GM10847 (cell line): ENCODE measurements around the gene FGF10.

Experiments
- POLR2A ChIP-seq: IDR thresholded peaks from 2 replicates; pipeline ENCODE4 v1.6.1; 2011; ENCODE audit not compliant: insufficient read length; ENCODE audit errors: extremely low read depth

FGF10 gene

GRCh38 chr5:44365345-44365744, 23.9 kb downstream of the FGF10 start:
- TF ChIP-seq POLR2A: no peak

DNA sequence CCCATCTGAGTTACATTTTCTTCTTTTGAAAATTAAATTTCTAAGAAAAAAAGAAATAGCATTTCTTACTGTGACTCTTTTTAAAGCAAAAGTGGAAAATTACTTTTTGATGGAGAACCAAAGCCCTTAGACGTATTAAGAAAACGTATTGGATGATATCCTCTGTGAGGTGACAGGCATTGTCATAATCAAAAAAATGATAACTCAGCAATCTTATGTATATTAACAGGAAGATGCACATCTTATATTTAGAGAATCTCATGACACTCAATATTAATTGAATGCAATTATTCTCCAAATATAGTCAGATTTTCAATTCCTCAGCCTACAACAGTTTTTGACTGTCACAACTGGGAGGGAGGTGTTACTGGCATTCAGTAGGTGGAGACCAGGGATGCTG, 25.1 kb downstream of the FGF10 start:
- no peak for TF ChIP-seq POLR2A

GRCh38 chr5:44361342-44362001, 27.7 kb downstream of the FGF10 start:
- TF ChIP-seq POLR2A: no peak

DNA sequence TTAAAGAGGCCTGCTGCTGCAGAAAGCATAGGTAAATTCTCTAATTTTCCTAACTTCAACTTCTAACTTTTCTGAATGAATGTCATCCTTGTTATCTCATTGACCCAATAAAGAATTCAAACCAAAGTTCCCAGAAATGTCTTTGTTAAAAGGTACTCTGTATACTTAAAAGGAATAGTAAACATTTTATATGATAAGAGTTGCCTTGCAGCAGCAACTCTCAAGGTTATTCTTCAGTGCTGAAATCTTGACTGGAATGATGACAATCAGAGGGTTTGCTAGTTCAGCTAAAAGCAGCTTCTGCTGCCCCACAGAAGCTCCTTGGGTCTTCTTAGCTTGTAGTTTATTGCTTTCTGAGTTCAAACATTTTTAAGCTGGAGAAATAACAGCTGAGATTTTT, 28.3 kb downstream of the FGF10 start:
- TF ChIP-seq POLR2A: no peak

- TF ChIP-seq POLR2A: no peak
These were observed 30.8 kb downstream of the FGF10 start for GRCh38 chr5:44358421-44358820.

DNA sequence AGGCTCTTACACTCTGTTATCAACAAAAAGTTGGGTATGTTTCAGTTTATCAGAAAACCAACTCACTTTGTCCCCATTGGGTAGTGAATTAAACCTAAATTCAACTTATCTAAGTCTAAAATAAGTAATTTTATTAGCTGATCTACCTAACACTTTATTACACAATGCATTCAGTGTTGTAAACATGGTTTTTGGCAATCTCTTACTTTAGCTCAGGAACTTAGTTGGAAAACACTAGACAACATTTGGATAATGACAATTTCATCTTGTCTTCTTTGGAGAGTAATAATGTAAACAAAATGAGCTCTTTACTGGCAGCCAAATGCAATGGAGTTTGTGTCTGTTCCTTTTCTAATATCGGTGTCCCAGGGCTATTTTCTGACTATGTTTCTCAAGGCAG, 33.0 kb downstream of the FGF10 start:
- no peak for TF ChIP-seq POLR2A

- TF ChIP-seq POLR2A: no peak
These were observed 43.3 kb downstream of the FGF10 start for GRCh38 chr5:44345871-44346270.

- no peak for TF ChIP-seq POLR2A
These were observed 52.5 kb downstream of the FGF10 start for GRCh38 chr5:44336708-44337107.

GRCh38 chr5:44334622-44335021, 54.6 kb downstream of the FGF10 start:
- no peak for TF ChIP-seq POLR2A

- TF ChIP-seq POLR2A: no peak
These were observed 56.8 kb downstream of the FGF10 start for GRCh38 chr5:44332285-44332971.

DNA sequence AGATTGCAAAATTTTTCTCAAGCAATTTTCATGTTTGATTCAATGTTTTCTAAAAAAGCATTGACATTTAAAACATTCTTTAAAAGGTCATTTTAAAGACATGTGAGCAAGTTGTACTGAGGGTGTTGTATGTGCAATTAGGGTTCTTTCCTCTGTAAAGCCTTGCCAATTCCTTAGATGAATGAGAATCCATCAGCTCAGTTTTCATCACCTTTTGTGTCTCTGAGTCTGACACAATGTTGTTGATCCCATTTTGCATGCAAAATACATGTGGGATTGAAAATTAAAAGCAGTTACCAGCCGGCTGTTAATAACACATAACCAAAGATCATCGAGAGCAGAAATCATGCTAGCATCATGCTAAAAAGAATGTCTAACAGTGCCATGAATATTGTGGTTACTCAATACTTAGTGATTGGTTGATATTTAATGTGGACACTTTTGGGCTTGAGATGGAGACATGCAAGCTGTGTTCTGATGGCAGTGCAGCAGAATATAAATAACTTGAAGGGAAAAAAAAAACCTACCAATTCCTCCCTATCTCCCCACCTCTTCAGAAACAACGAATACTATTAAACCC, 57.7 kb downstream of the FGF10 start:
- no peak for TF ChIP-seq POLR2A

- TF ChIP-seq POLR2A: no peak
These were observed 59.5 kb downstream of the FGF10 start for GRCh38 chr5:44329716-44330115.

DNA sequence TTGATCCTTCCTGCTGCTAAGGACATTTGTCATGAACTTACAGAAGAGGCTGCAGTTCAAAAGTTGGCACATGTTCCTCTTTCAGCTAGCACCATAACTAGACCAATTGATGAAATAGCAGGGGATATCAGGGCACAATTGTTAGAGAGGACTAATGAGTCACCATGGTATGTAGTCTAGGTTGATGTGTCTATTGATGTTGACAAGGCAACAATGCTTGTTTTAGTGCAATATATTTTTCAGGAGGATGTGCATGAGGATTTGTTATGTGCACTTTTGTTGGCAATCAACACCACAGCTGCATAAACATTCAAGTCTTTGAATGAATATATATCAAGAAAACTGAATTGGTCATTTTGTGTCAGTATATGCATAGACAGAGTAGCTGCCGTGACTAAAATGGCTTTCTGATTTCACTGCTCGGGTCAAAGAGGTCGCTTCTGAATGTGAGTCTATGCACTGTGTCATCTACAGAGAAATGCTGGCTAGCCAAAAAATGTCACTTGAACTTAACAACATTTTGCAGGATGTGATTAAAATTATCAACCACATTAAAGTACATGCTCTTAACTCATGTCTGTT, 68.0 kb downstream of the FGF10 start:
- TF ChIP-seq POLR2A: no peak

DNA sequence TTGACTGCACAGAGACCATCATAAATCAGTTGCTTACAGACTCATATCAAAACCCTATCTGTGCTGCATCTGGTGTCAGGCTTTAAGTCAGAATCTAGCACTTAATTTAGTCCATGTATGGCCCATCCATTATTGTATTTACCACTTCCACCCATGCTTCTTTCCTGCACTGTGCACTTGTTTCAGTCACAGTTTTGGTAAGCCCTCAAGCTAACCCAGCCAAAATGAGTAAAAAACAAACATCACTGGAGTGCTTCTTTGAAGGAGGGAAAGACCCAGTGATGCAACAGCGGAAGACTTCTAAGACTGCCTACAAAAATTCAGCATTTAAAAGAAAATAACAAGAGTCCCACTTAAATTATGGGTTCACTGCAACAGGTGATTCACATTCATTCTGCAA, 69.0 kb downstream of the FGF10 start:
- no peak for TF ChIP-seq POLR2A

DNA sequence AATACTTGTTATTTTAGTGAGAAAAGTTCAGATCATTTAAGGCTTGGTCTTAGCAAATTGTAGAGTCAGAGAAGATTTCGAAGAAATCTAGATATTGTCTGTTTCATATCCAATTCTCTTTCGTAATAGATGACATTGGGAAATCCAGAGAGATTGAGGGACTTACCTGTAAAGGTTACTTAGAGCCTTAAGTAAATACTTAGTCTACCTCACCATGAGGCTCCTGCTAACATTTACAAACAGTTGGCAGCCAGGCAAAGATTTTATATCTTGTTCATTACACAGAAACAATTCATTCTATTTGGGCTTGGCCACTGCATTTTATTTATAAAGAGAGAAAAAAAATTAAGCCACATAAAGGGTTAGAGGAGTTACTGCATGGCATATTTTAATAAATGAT, 70.3 kb downstream of the FGF10 start:
- no peak for TF ChIP-seq POLR2A

GRCh38 chr5:44312374-44312773, 76.8 kb downstream of the FGF10 start:
- no peak for TF ChIP-seq POLR2A

DNA sequence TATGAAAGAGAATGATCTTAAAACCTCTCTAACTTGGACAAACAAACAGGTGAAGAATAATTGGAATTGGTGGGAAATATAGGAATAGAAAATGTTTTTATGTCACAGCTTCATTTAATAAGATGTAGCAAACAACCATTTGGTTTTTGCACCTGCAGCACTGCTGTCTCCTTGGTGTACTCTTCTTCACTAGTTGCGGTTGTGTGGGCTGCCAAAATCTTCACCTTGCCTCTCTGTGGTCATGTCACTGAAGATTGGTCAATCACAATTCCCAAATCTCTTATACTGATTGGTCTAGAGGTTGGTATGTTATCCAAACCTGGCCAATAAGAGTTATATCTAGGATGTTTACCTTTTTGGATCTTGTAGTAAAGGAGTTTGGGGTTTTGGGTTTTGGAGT, 88.7 kb downstream of the FGF10 start:
- no peak for TF ChIP-seq POLR2A

DNA sequence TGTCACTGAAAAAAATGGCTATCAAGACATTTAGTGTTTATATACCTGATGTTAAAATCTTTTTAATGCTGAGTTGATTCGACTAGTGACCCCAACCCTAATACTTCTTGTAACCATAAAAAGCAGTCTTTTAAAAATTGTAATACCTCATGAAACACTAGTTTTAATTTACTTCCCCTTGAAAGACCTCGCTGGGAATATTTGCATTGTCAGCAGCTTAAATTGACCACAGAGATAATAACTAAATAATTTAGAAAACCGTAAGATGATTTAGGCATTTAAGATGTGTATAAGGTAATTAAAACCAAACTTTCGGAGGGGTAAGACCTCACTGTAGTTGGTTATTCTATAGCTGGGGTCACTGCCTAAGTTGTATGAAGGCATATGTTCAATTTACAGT, 89.8 kb downstream of the FGF10 start:
- no peak for TF ChIP-seq POLR2A
